HG03095 (cell line): ENCODE measurements around the gene ZFR.

Experiments
- ATAC-seq: cut with Tn5 transposase; IDR thresholded peaks from one replicate; pipeline ENCODE4 v1.9.1; 2021; ENCODE audit warnings: moderate library complexity; ENCODE audit not compliant: unreplicated experiment

ZFR gene

GRCh38 chr5:32444431-32445286 lies at the start of gene ZFR:
Gene ZFR (minus strand): TSS chr5:32444740. CDS start chr5:32444658, 82 bp downstream.
- peak; percentile 76 for ATAC-seq

- ATAC-seq, result no peak
Measured at GRCh38 chr5:32490972-32491557, 46.5 kb upstream of the ZFR start.

- ATAC-seq, result peak; percentile 66
Measured at GRCh38 chr5:32489791-32490562, 45.4 kb upstream of the ZFR start.

GRCh38 chr5:32487424-32487823 lies 42.9 kb upstream of the ZFR start:
- no peak for ATAC-seq

- ATAC-seq, result no peak
Measured at GRCh38 chr5:32487008-32487407, 42.5 kb upstream of the ZFR start.

- ATAC-seq, result no peak
Measured at GRCh38 chr5:32482193-32482592, 37.7 kb upstream of the ZFR start.

- ATAC-seq, result no peak
Measured at GRCh38 chr5:32479096-32479495, 34.6 kb upstream of the ZFR start.

- no peak for ATAC-seq
Measured at GRCh38 chr5:32476891-32477290, 32.4 kb upstream of the ZFR start.

GRCh38 chr5:32475334-32476097 lies 31.0 kb upstream of the ZFR start:
- ATAC-seq, result no peak

GRCh38 chr5:32474209-32474854 lies 29.8 kb upstream of the ZFR start:
- no peak for ATAC-seq

- no peak for ATAC-seq
Measured at GRCh38 chr5:32473072-32473471, 28.5 kb upstream of the ZFR start.

- ATAC-seq, result no peak
Measured at GRCh38 chr5:32471784-32472183, 27.2 kb upstream of the ZFR start.

- ATAC-seq, result no peak
Measured at GRCh38 chr5:32465076-32465475, 20.5 kb upstream of the ZFR start.

GRCh38 chr5:32462618-32463017 lies 18.1 kb upstream of the ZFR start:
- ATAC-seq, result no peak

- no peak for ATAC-seq
Measured at GRCh38 chr5:32461441-32462120, 17.0 kb upstream of the ZFR start.

GRCh38 chr5:32460702-32461101 lies 16.2 kb upstream of the ZFR start:
- no peak for ATAC-seq

- ATAC-seq, result no peak
Measured at GRCh38 chr5:32458880-32459495, 14.4 kb upstream of the ZFR start.

- ATAC-seq, result no peak
Measured at GRCh38 chr5:32455311-32455710, 10.8 kb upstream of the ZFR start.

GRCh38 chr5:32454821-32455220 lies 10.3 kb upstream of the ZFR start:
- no peak for ATAC-seq
